ENCODE data around the gene ESPN. TPM values are rescaled to one million over a fixed set of nuclear protein-coding genes. Genes with fewer than 3 reads are reported as not detected.

The ESPN gene
- total and polyA plus RNA-seq, 2 of the 8 experiments (the other 6 are each of a cell fraction or from before 2014, with no cell fraction given), result 5.2 to 16.3 TPM

- Histone ChIP-seq H3K27me3 (replicated peaks in 1 of 4; ENCODE audit: control insufficient read depth in 3 of 4, extremely low read depth in 1 of 4, insufficient read depth in 3 of 4, low read length in 3 of 4) (no peaks in the 10 kb centered on the region; a peak in 1 of 7 replicates), H3K23me2 (ENCODE audit: low read depth, low read length) (no peaks in the 10 kb centered on the region), H2BK5ac (ENCODE audit: low read depth, low read length) (0 out of 2 replicates have a peak overlapping the region, but pooled peaks have one; percentile 48), H3K9ac (replicated peaks in 1 of 4; ENCODE audit: extremely low read depth in 1 of 4, low read depth in 3 of 4, low read length in 3 of 4) (no peak overlapping the region), H4K91ac (replicated peaks; ENCODE audit: insufficient read length, low read length) (no peak overlapping the region), H3K9me3 (ENCODE audit: insufficient read depth in 2 of 2, low read depth in 1 of 2, low read length in 1 of 2) (no peaks in the 10 kb centered on the region), H2AK5ac (ENCODE audit: low read depth, low read length) (no peak overlapping the region), H3K56ac (replicated peaks; ENCODE audit: insufficient read length, low read depth, low read length) (no peak overlapping the region), H3K23ac (ENCODE audit: insufficient read length) (no peak overlapping the region), H4K20me1 (replicated peaks in 1 of 2; ENCODE audit: control insufficient read depth in 1 of 2, insufficient read depth in 2 of 2, low read length in 2 of 2) (peaks cover 5 to 12% of the 10 kb centered on the region in 2 experiments), H4K8ac (ENCODE audit: extremely low read depth, insufficient read depth, low read length) (no peak overlapping the region), H2BK20ac (ENCODE audit: low read length) (no peak overlapping the region), H3K4me2 (ENCODE audit: insufficient read depth in 1 of 2, low read depth in 2 of 2, low read length in 2 of 2) (no peak overlapping the region), H3K36me3 (ENCODE audit: control insufficient read depth in 2 of 4, insufficient read depth in 4 of 4, low read length in 3 of 4) (peaks cover 5 to 18% (median 11%) of the 10 kb centered on the region in 4 experiments; a peak in 5 of 8 replicates), H3K4me1 (replicated peaks in 1 of 4; ENCODE audit: control insufficient read depth in 3 of 4, insufficient read depth in 4 of 4, low read length in 3 of 4) (peaks cover 0 to 22% (median 14%) of the 10 kb centered on the region in 4 experiments; a peak in 6 of 7 replicates), H3K79me1 (ENCODE audit: low read depth, low read length) (no peaks in the 10 kb centered on the region), H3K27ac (ENCODE audit: low read depth, low read length) (no peak overlapping the region), H4K5ac (ENCODE audit: insufficient read length, low read depth, low read length) (no peak overlapping the region), H3K18ac (ENCODE audit: extremely low read depth, low read length) (no peak overlapping the region), H2BK12ac (ENCODE audit: low read depth, low read length) (no peak overlapping the region), H3K14ac (ENCODE audit: insufficient read length) (no peak overlapping the region), H3K4me3 (ENCODE audit: extremely low read depth in 1 of 4, insufficient read depth in 2 of 4, low read depth in 3 of 4, low read length in 4 of 4) (no peak overlapping the region), H3K4ac (replicated peaks; ENCODE audit: insufficient read length, low read depth, low read length) (no peak overlapping the region), H2BK120ac (replicated peaks; ENCODE audit: low read depth, low read length) (no peak overlapping the region), H3K79me2 (ENCODE audit: control insufficient read depth in 1 of 2, insufficient read depth in 2 of 2, low read length in 2 of 2) (no peaks in the 10 kb centered on the region), H2BK15ac (ENCODE audit: low read length) (no peak overlapping the region), H2AFZ (ENCODE audit: low read length) (no peak overlapping the region)
- 87% methylated on average over 4 of the region's 18 CpGs; no CpG with 5 or more reads in 1 of the 2 experiments for WGBS, 2 experiments (ENCODE audit: extremely low coverage in 1 of 2, insufficient coverage in 1 of 2, insufficient read length in 1 of 2, insufficient replicate concordance in 2 of 2, low coverage in 1 of 2, low lambda C conversion rate in 2 of 2, missing lambda C conversion rate in 1 of 2)
- ChIA-PET POLR2A (ENCODE audit: partially characterized antibody) (interaction anchor here (0.8 to 13.7 kb wide), 6 partner anchors 11 to 36 kb away, joined by 3 to 123 read pairs (median 6); no protein-coding TSS in a partner anchor), CTCF (ENCODE audit: partially characterized antibody) (interaction anchor here (0.5 to 6.1 kb wide), 18 partner anchors 11 to 848 kb away, joined by 3 to 79 read pairs (median 5); partner anchors contain the start of gene PLEKHG5)
- FAIRE-seq, result no peak
- DNase-seq (ENCODE audit: low read depth in 1 of 2, low spot score in 2 of 2), result no peak
- TF ChIP-seq EP300 (IDR thresholded peaks at IDR 0.05; ENCODE audit: borderline replicate concordance in 1 of 2, low read depth in 2 of 2, low read length in 2 of 2), result no peak
- TF ChIP-seq BCL11A (IDR thresholded peaks at IDR 0.05; ENCODE audit: low read depth in 2 of 2, low read length in 2 of 2), result no peak
- no peak for TF ChIP-seq GABPA (IDR thresholded peaks at IDR 0.05; ENCODE audit: borderline replicate concordance, insufficient read depth, low read length)
- TF ChIP-seq SIN3A (conservative IDR thresholded peaks at IDR 0.05 in 1 of 2, IDR thresholded peaks at IDR 0.05 in 1 of 2; ENCODE audit: low read depth in 1 of 2, low read length in 2 of 2), result no peak
- TF ChIP-seq, protein P1, sequence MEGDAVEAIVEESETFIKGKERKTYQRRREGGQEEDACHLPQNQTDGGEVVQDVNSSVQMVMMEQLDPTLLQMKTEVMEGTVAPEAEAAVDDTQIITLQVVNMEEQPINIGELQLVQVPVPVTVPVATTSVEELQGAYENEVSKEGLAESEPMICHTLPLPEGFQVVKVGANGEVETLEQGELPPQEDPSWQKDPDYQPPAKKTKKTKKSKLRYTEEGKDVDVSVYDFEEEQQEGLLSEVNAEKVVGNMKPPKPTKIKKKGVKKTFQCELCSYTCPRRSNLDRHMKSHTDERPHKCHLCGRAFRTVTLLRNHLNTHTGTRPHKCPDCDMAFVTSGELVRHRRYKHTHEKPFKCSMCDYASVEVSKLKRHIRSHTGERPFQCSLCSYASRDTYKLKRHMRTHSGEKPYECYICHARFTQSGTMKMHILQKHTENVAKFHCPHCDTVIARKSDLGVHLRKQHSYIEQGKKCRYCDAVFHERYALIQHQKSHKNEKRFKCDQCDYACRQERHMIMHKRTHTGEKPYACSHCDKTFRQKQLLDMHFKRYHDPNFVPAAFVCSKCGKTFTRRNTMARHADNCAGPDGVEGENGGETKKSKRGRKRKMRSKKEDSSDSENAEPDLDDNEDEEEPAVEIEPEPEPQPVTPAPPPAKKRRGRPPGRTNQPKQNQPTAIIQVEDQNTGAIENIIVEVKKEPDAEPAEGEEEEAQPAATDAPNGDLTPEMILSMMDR (IDR thresholded peaks at IDR 0.05; ENCODE audit: control extremely low read depth in 1 of 3, insufficient read depth in 1 of 3, low read depth in 1 of 3, low read length in 3 of 3), result no peak
- TF ChIP-seq POLR2A (IDR thresholded peaks at IDR 0.05; ENCODE audit: control extremely low read depth in 1 of 2, low read depth in 2 of 2, low read length in 2 of 2), result no peak
- no peak for TF ChIP-seq SIX5 (IDR thresholded peaks at IDR 0.05; ENCODE audit: low read depth, low read length)
- TF ChIP-seq NANOG (IDR thresholded peaks at IDR 0.05; ENCODE audit: insufficient read depth, low read depth, low read length, poor library complexity, severe bottlenecking), result no peak
- no peak for TF ChIP-seq JUND (IDR thresholded peaks at IDR 0.05; ENCODE audit: low read length)
- no peak for TF ChIP-seq CHD1 (IDR thresholded peaks at IDR 0.05; ENCODE audit: low read depth, low read length)
- TF ChIP-seq RXRA (IDR thresholded peaks at IDR 0.05; ENCODE audit: insufficient read depth, low read depth, low read length), result no peak
Measured at GRCh38 chr1:6473156-6473555, 48.6 kb downstream of the ESPN start.

Measured in H1 (cell line).